K562 (cell line): ENCODE results near the gene MMP28. TPM values are rescaled to one million over a fixed set of nuclear protein-coding genes. Genes with fewer than 3 reads are reported as not detected.

Experiments
- ATAC-seq: fragments of 200-7000 bp; cut with Tn5 transposase; 3 replicates; pipeline ENCODE4 v1.9.1; 2020; ENCODE audit warnings: moderate library complexity
- BruUV-seq: library from RNA; stranded (reverse); fragments of 400-500 nt; replicated peaks from 2 replicates; lab custom pipeline; 2021; lab: Mats Ljungman, UMichigan
- CTCF ChIA-PET: fragments of 300-600 bp; formaldehyde crosslinking; extraction: SDS; loops from one replicate; lab custom pipeline; 2021; ENCODE audit warnings: low intra/inter-chr PET ratio; lab: Yijun Ruan, JAX
- POLR2A ChIA-PET: fragments of 300-600, 350-650 bp; sonication (Branson Sonifier 250); formaldehyde crosslinking; extraction: SDS; loops from one replicate; lab custom pipeline; 2021; ENCODE audit warnings: antibody characterized with exemption, inconsistent platforms; lab: Yijun Ruan, JAX
- DNase-seq, 4 experiments: peaks; one replicate each; pipeline versions ENCODE4 v3.0.0 to v3.0.0-alpha.2; 2011 to 2018; ENCODE audit warnings: low spot score in 3 of 4, mixed read lengths in 3 of 4; ENCODE audit errors: extremely low read depth in 1 of 4
- FAIRE-seq: peaks from 2 replicates; lab custom pipeline; 2011; peaks lifted over from hg19 to GRCh38; lab: Jason Lieb, UNC
- H2AFZ ChIP-seq: 2 replicates; pipeline ENCODE4 v1.6.0; 2011; ENCODE audit warnings: low read depth, low read length, control low read depth, inconsistent platforms
- H3K27ac ChIP-seq: fragments of 200-600 bp; 3 replicates; pipeline ENCODE4 v1.8.0; 2011; ENCODE audit warnings: low read depth, mild to moderate bottlenecking, control low read depth, inconsistent platforms, low read length, moderate library complexity, mixed read lengths; ENCODE audit errors: extremely low read depth
- H3K27me3 ChIP-seq, 2 experiments: fragments of 300-600 bp in 1 of 2; 2 replicates in 1 of 2; 3 replicates in 1 of 2; pipeline versions ENCODE4 v1.6.0 to v1.8.0; 2011; ENCODE audit warnings: inconsistent platforms in 2 of 2, low read length in 2 of 2, mild to moderate bottlenecking in 1 of 2, mixed read lengths in 1 of 2, moderate library complexity in 1 of 2; ENCODE audit not compliant: control insufficient read depth in 2 of 2, insufficient read depth in 2 of 2
- H3K36me3 ChIP-seq: fragments of 300-600 bp; 3 replicates; pipeline ENCODE4 v1.8.0; 2011; ENCODE audit warnings: mild to moderate bottlenecking, low read length, inconsistent platforms; ENCODE audit not compliant: control insufficient read depth, insufficient read depth
- H3K4me1 ChIP-seq, 2 experiments: fragments of 200-600 bp in 1 of 2; replicated peaks in 1 of 2; 2 replicates in 1 of 2; 3 replicates in 1 of 2; pipeline versions ENCODE4 v1.5.1 to v1.8.0; 2011; ENCODE audit warnings: inconsistent platforms in 2 of 2, low read length in 2 of 2, mild to moderate bottlenecking in 1 of 2, mixed read lengths in 1 of 2, moderate library complexity in 1 of 2; ENCODE audit not compliant: control insufficient read depth in 2 of 2, insufficient read depth in 2 of 2
- H3K4me2 ChIP-seq: 2 replicates; pipeline ENCODE4 v1.6.1; 2011; ENCODE audit warnings: low read length, control low read depth, inconsistent platforms, mixed read lengths; ENCODE audit not compliant: insufficient read depth
- H3K4me3 ChIP-seq: fragments of 200-600 bp; sonication (generic), shearing (Covaris generic); 2 replicates; pipeline ENCODE4 v1.5.1; 2016; ENCODE audit warnings: control low read depth, inconsistent platforms
- H3K79me2 ChIP-seq: fragments of 200-600 bp; 3 replicates; pipeline ENCODE4 v1.8.0; 2011; ENCODE audit warnings: low read length, inconsistent platforms; ENCODE audit not compliant: control insufficient read depth, insufficient read depth
- H3K9ac ChIP-seq, 2 experiments: 2 replicates each; pipeline versions ENCODE4 v1.6.0 to v1.6.1; 2011; ENCODE audit warnings: low read depth in 2 of 2, low read length in 2 of 2, control low read depth in 1 of 2, inconsistent platforms in 1 of 2, mild to moderate bottlenecking in 1 of 2, mixed read lengths in 1 of 2; ENCODE audit not compliant: insufficient read depth in 1 of 2
- H3K9me1 ChIP-seq: one replicate; pipeline ENCODE4 v1.6.0; 2011; ENCODE audit warnings: inconsistent platforms, mild to moderate bottlenecking, low read length, moderate library complexity; ENCODE audit not compliant: control insufficient read depth, insufficient read depth
- H3K9me3 ChIP-seq: replicated peaks from 2 replicates; pipeline ENCODE4 v1.5.1; 2011; ENCODE audit warnings: low read depth, low read length, inconsistent platforms; ENCODE audit not compliant: control insufficient read depth, insufficient read depth
- H4K20me1 ChIP-seq: replicated peaks from 2 replicates; pipeline ENCODE4 v1.6.1; 2011; ENCODE audit warnings: low read length, inconsistent platforms, mixed read lengths; ENCODE audit not compliant: control insufficient read depth, insufficient read depth
- ARID1B ChIP-seq: fragments of 450-650 bp; IDR thresholded peaks from 2 replicates; pipeline ENCODE4 v1.6.1; 2016; ENCODE audit warnings: antibody characterized with exemption, mild to moderate bottlenecking, inconsistent platforms
- ETV1 ChIP-seq: fragments of 450-650 bp; conservative IDR thresholded peaks from 2 replicates; pipeline ENCODE4 v1.6.1; 2016; ENCODE audit warnings: missing genetic modification characterization, control low read depth, low read depth, missing compliant biosample characterization
- MAFK ChIP-seq: IDR thresholded peaks from 2 replicates; pipeline ENCODE4 v1.6.1; 2011; ENCODE audit warnings: low read length, improper control_type of control experiment
- MECOM ChIP-seq: fragments of 250-450 bp; sonication (Bioruptor Pico); IDR thresholded peaks from 2 replicates; pipeline ENCODE4 v1.8.0; 2022; ENCODE audit warnings: inconsistent platforms
- MEIS2 ChIP-seq: fragments of 450-650 bp; IDR thresholded peaks from 2 replicates; pipeline ENCODE4 v1.6.1; 2014; ENCODE audit warnings: mild to moderate bottlenecking; ENCODE audit not compliant: partially characterized antibody
- NCOA4 ChIP-seq: fragments of 450-650 bp; IDR thresholded peaks from 2 replicates; pipeline ENCODE4 v1.6.1; 2018; ENCODE audit warnings: mild to moderate bottlenecking; ENCODE audit not compliant: partially characterized antibody
- RBM39 ChIP-seq: fragments of 200-400 bp; formaldehyde crosslinking; optimal IDR thresholded peaks from 2 replicates; pipeline ENCODE3; 2018; ENCODE audit warnings: low read depth, low read length
- SIN3B ChIP-seq: fragments of 450-650 bp; IDR thresholded peaks from 2 replicates; pipeline ENCODE4 v1.6.1; 2017; ENCODE audit warnings: low read depth, mild to moderate bottlenecking, moderate library complexity
- SMARCA5 ChIP-seq: fragments of 450-650 bp; IDR thresholded peaks from 2 replicates; pipeline ENCODE4 v1.6.1; 2016
- ZBTB8A ChIP-seq: fragments of 450-650 bp; IDR thresholded peaks from 2 replicates; pipeline ENCODE4 v1.6.1; 2018; ENCODE audit warnings: mild to moderate bottlenecking, moderate library complexity; ENCODE audit not compliant: partially characterized antibody
- ZNF175 ChIP-seq: fragments of 200-800 bp; sonication (Bioruptor generic); IDR thresholded peaks from 2 replicates; pipeline ENCODE4 v1.6.1; 2016; ENCODE audit warnings: low read depth, mild to moderate bottlenecking, missing genetic modification characterization, missing compliant biosample characterization
- ZNF408 ChIP-seq: fragments of 250-450 bp; sonication (Bioruptor Pico); IDR thresholded peaks from 2 replicates; pipeline ENCODE4 v1.4.0; 2020; ENCODE audit warnings: low read depth, mild to moderate bottlenecking, moderate library complexity
- WGBS: fragments of 100-300 bp; shearing (Covaris generic); methylation state at CpG from one replicate; pipeline ENCODE4 v1.1.6; 2016; ENCODE audit warnings: low coverage, mixed read lengths; ENCODE audit not compliant: insufficient coverage; ENCODE audit errors: missing lambda C conversion rate; 5-methylcytosine and 5-hydroxymethylcytosine counted together
- in situ Hi-C: fragments of 300-500 bp; cut with MboI; formaldehyde crosslinking; loops from 4 replicates; pipeline ENCODE4 v1.15.0; 2018; ENCODE audit warnings: inconsistent platforms, mixed read lengths
- intact Hi-C: fragments of 100-400 bp; cut with micrococcal nuclease; formaldehyde crosslinking; loops from 2 replicates; pipeline ENCODE4 v1.14.2; 2022
- polyA plus RNA-seq, 8 experiments: library from polyadenylated mRNA; depleted of rRNA in 4 of 8; stranded (reverse) in 5 of 8; unstranded in 3 of 8; fragments of >200 nt; fragmentation: Nextera tagmentation in 2 of 8; fragmentation: Illumina TruSeq in 1 of 8; extraction: Ambion mirVana in 2 of 8; extraction: Trizol in 1 of 8; gene quantifications; 2 replicates each; pipeline versions ENCODE4 v1.2.1 to v1.2.3, GENCODE V29; 2011 to 2014; ENCODE audit warnings: inconsistent platforms in 1 of 8, missing spikeins in 1 of 8
- total RNA-seq, 7 experiments: library from RNA; depleted of rRNA in 6 of 7; stranded (reverse); fragments of >200 nt in 6 of 7; fragmentation: Illumina TruSeq in 2 of 7; extraction: Trizol in 2 of 7; gene quantifications; 2 replicates each; pipeline versions ENCODE4 v1.2.1 to v1.2.3, GENCODE V29; 2011 to 2021; ENCODE audit warnings: low replicate concordance in 1 of 7
- TF ChIP-seq, protein P1 (sequence below): fragments of 450-650 bp; IDR thresholded peaks from 2 replicates; pipeline ENCODE4 v1.6.1; 2017; ENCODE audit warnings: antibody characterized with exemption, mild to moderate bottlenecking
- TF ChIP-seq, protein P2 (sequence below), 2 experiments: IDR thresholded peaks in 1 of 2; conservative IDR thresholded peaks in 1 of 2; 2 replicates each; pipeline ENCODE4 v1.6.1; 2016; ENCODE audit warnings: low read depth in 2 of 2, mild to moderate bottlenecking in 1 of 2, missing compliant biosample characterization in 1 of 2, missing genetic modification characterization in 1 of 2, moderate library complexity in 1 of 2

The MMP28 gene
- total and polyA plus RNA-seq, 9 of the 15 experiments (the other 6 are each of a cell fraction or from before 2014, with no cell fraction given): not detected

DNA sequence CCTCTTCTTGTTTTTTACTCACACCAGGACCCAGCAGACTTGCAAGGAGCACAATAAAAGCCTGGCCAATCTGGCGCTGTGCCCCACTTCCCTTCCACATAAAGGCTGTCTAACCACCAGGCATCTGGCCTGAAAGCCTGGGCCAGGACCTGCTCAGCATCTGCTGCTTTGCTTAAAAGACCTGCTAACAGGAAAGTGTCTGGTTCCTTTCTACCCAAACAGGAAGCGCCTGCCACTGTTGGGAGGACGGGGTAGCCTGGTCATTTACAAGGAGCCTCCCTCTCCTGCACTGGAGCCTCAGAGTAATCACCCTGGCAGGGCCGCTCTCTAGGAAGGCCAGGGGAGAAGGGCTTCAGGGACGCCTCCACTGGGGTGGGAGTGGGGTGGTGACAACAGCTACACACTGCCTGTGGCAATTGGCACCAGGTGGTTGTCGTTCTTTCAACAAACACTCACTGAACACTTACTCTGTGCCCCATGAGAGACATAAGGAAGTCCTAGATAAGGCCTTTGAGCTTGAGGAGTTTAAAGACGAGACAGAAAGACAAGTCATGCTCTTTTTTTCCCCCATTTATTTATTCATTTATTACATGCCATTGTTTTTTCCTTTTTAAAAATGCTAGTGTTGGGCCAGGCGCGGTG, 6.3 kb upstream of the MMP28 start:
- ChIA-PET POLR2A (interaction anchor here (0.6 kb wide), 2 partner anchors 24 to 31 kb away, joined by 3 read pairs; no protein-coding TSS in a partner anchor), CTCF (no interaction called here)
- Histone ChIP-seq H4K20me1 (0 out of 2 replicates have a peak, but pooled peaks cover 4% of the 10 kb centered on the region), H3K4me2 (no peak overlapping the region; the same call in 1 of the 2 replicates), H3K9me1 (no peaks in the 10 kb centered on the region), H3K27me3 (peaks cover 12 to 22% of the 10 kb centered on the region in 2 experiments; a peak in 4 of 5 replicates), H3K4me1 (peaks cover 0 to 8% of the 10 kb centered on the region in 2 experiments; a peak in 3 of 5 replicates), H3K27ac (no peak overlapping the region), H3K36me3 (no peaks in the 10 kb centered on the region), H3K9ac (peak overlapping the region in 1 of 2 experiments; percentile 59; a peak in 1 of 4 replicates), H3K4me3 (no peak overlapping the region), H3K79me2 (no peaks in the 10 kb centered on the region), H3K9me3 (no peaks in the 10 kb centered on the region), H2AFZ (peak overlapping the region; percentile 37; the same call in 1 of the 2 replicates)
- ATAC-seq: no peak
- BruUV-seq: no TSS peak
- in situ Hi-C loops: no loop called here
- FAIRE-seq: no peak
- DNase-seq: peak in 3 of 4 experiments; percentile 25 to 34 (median 30)
- intact Hi-C loops: no loop called here
- WGBS: 56% methylated on average over 9 of the region's 9 CpGs
- TF ChIP-seq MEIS2: peak; percentile 62
- no peak for TF ChIP-seq SMARCA5
- TF ChIP-seq RBM39: no peak
- no peak for TF ChIP-seq MAFK
- peak; percentile 64 for TF ChIP-seq ARID1B
- TF ChIP-seq, protein P1, sequence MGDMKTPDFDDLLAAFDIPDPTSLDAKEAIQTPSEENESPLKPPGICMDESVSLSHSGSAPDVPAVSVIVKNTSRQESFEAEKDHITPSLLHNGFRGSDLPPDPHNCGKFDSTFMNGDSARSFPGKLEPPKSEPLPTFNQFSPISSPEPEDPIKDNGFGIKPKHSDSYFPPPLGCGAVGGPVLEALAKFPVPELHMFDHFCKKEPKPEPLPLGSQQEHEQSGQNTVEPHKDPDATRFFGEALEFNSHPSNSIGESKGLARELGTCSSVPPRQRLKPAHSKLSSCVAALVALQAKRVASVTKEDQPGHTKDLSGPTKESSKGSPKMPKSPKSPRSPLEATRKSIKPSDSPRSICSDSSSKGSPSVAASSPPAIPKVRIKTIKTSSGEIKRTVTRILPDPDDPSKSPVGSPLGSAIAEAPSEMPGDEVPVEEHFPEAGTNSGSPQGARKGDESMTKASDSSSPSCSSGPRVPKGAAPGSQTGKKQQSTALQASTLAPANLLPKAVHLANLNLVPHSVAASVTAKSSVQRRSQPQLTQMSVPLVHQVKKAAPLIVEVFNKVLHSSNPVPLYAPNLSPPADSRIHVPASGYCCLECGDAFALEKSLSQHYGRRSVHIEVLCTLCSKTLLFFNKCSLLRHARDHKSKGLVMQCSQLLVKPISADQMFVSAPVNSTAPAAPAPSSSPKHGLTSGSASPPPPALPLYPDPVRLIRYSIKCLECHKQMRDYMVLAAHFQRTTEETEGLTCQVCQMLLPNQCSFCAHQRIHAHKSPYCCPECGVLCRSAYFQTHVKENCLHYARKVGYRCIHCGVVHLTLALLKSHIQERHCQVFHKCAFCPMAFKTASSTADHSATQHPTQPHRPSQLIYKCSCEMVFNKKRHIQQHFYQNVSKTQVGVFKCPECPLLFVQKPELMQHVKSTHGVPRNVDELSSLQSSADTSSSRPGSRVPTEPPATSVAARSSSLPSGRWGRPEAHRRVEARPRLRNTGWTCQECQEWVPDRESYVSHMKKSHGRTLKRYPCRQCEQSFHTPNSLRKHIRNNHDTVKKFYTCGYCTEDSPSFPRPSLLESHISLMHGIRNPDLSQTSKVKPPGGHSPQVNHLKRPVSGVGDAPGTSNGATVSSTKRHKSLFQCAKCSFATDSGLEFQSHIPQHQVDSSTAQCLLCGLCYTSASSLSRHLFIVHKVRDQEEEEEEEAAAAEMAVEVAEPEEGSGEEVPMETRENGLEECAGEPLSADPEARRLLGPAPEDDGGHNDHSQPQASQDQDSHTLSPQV: no peak
- TF ChIP-seq ZNF175 (CRISPR knock-in tag): no peak
- TF ChIP-seq, protein P2, sequence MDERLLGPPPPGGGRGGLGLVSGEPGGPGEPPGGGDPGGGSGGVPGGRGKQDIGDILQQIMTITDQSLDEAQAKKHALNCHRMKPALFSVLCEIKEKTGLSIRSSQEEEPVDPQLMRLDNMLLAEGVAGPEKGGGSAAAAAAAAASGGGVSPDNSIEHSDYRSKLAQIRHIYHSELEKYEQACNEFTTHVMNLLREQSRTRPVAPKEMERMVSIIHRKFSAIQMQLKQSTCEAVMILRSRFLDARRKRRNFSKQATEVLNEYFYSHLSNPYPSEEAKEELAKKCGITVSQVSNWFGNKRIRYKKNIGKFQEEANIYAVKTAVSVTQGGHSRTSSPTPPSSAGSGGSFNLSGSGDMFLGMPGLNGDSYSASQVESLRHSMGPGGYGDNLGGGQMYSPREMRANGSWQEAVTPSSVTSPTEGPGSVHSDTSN (CRISPR knock-in tag; IDR thresholded peaks at IDR 0.05; ENCODE audit: low read depth): no peak
- TF ChIP-seq, protein P2 (tag; conservative IDR thresholded peaks at IDR 0.05; ENCODE audit: low read depth): 0 out of 2 replicates have a peak, but pooled peaks have one; percentile 45
- no peak for TF ChIP-seq SIN3B
- TF ChIP-seq MECOM (CRISPR knock-in tag): no peak
- TF ChIP-seq NCOA4: no peak
- TF ChIP-seq ETV1: no peak
- TF ChIP-seq ZNF408 (CRISPR knock-in tag): no peak
- TF ChIP-seq ZBTB8A: no peak
